Hepatocyte (in vitro differentiated cells): ENCODE data around the gene STARD5.
"Not testable (repeated sequence)": the region's sequence is repeated elsewhere in the genome, so short reads cannot be mapped to it uniquely, and the experiment has no call there.

Experiments
- EZH2 ChIP-seq: fragments of 200-600 bp; sonication (generic); IDR thresholded peaks from 2 replicates; pipeline ENCODE4 v1.6.1; 2016; ENCODE audit warnings: antibody characterized with exemption, mild to moderate bottlenecking, borderline replicate concordance
- EZH2phosphoT487 ChIP-seq: fragments of 200-600 bp; sonication (generic); IDR thresholded peaks from one replicate; pipeline ENCODE4 v1.6.1; 2018; ENCODE audit warnings: antibody characterized with exemption, mild to moderate bottlenecking, low read depth, moderate library complexity; ENCODE audit not compliant: unreplicated experiment, severe bottlenecking
- TF ChIP-seq, protein P1 (sequence below): fragments of 200-600 bp; sonication (generic); IDR thresholded peaks from 2 replicates; pipeline ENCODE4 v1.5.1; 2016; ENCODE audit warnings: antibody characterized with exemption, mild to moderate bottlenecking; ENCODE audit not compliant: poor library complexity

DNA sequence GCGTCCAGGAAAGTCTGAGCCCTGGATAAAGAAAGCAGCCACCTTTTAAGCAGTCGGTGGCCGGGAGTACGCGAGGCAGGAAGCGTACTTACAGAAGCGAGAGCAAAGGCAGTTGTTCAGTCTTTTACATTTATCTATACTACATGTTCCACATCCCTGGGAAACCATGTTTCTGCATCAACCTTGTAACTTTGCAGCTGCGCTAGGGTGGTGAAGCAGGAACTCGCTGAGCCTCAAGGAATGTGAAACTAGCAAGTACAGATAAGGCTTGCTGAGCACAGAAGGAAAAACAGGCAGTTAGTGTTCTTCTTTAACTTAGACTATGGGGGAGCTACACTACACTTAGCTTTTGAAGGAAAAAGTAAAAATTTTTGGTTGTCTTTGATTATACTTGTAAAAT lies 7.2 kb upstream of the STARD5 start:
- TF ChIP-seq, protein P1, sequence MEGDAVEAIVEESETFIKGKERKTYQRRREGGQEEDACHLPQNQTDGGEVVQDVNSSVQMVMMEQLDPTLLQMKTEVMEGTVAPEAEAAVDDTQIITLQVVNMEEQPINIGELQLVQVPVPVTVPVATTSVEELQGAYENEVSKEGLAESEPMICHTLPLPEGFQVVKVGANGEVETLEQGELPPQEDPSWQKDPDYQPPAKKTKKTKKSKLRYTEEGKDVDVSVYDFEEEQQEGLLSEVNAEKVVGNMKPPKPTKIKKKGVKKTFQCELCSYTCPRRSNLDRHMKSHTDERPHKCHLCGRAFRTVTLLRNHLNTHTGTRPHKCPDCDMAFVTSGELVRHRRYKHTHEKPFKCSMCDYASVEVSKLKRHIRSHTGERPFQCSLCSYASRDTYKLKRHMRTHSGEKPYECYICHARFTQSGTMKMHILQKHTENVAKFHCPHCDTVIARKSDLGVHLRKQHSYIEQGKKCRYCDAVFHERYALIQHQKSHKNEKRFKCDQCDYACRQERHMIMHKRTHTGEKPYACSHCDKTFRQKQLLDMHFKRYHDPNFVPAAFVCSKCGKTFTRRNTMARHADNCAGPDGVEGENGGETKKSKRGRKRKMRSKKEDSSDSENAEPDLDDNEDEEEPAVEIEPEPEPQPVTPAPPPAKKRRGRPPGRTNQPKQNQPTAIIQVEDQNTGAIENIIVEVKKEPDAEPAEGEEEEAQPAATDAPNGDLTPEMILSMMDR, result not testable (repeated sequence)
- TF ChIP-seq EZH2, EZH2phosphoT487: not testable (repeated sequence)
